HEK293 (cell line): Measurements from ENCODE around the gene ARHGAP1.
A peak's percentile ranks its signal among the peaks of the same experiment; 100 is the strongest.

Source experiments
- CTCF ChIA-PET: fragments of 350-600 bp; formaldehyde crosslinking; extraction: SDS; loops from one replicate; lab custom pipeline; 2021; ENCODE audit warnings: antibody characterized with exemption; lab: Yijun Ruan, JAX
- POLR2A ChIA-PET: fragments of 300-600 bp; formaldehyde crosslinking; extraction: SDS; loops from one replicate; lab custom pipeline; 2020; ENCODE audit warnings: antibody characterized with exemption, inconsistent platforms; lab: Yijun Ruan, JAX
- H3K27ac ChIP-seq: fragments of 200-500 bp; sonication (Bioruptor generic); 2 replicates; pipeline ENCODE4 v1.5.1; 2014; ENCODE audit warnings: low read depth, low read length, control low read depth, inconsistent platforms; ENCODE audit errors: extremely low read depth
- H3K36me3 ChIP-seq, 2 experiments: fragments of 200-500 bp in 1 of 2; sonication (Bioruptor generic) in 1 of 2; 1 replicate in 1 of 2; 2 replicates in 1 of 2; pipeline ENCODE4 v1.5.1; 2014 to 2017; ENCODE audit warnings: inconsistent platforms in 2 of 2, low read length in 2 of 2; ENCODE audit not compliant: control insufficient read depth in 2 of 2, insufficient read depth in 1 of 2
- H3K4me1 ChIP-seq: fragments of 200-500 bp; sonication (Bioruptor generic); 2 replicates; pipeline ENCODE4 v1.5.1; 2014; ENCODE audit warnings: mild to moderate bottlenecking, low read length, inconsistent platforms; ENCODE audit not compliant: control insufficient read depth, insufficient read depth
- H3K4me3 ChIP-seq: 2 replicates; pipeline ENCODE4 v1.5.1; 2011; ENCODE audit warnings: low read depth, mild to moderate bottlenecking, control low read depth, low read length, moderate library complexity
- H3K9me3 ChIP-seq: fragments of 200-500 bp; sonication (Bioruptor generic); 2 replicates; pipeline ENCODE4 v1.5.1; 2014; ENCODE audit warnings: low read depth, low read length, inconsistent platforms; ENCODE audit not compliant: control insufficient read depth, insufficient read depth
- EGR2 ChIP-seq: fragments of 450-650 bp; formaldehyde crosslinking; IDR thresholded peaks from 2 replicates; pipeline ENCODE4 v1.5.1; 2016; ENCODE audit warnings: low read depth, missing biosample characterization, missing genetic modification characterization
- GLIS1 ChIP-seq: fragments of 450-650 bp; formaldehyde crosslinking; IDR thresholded peaks from 2 replicates; pipeline ENCODE4 v1.5.1; 2016; ENCODE audit warnings: missing biosample characterization, missing genetic modification characterization
- GLIS2 ChIP-seq: fragments of 450-650 bp; formaldehyde crosslinking; IDR thresholded peaks from 2 replicates; pipeline ENCODE4 v1.5.1; 2016; ENCODE audit warnings: missing biosample characterization, missing genetic modification characterization
- HOXC10 ChIP-seq: sonication (generic); formaldehyde crosslinking; IDR thresholded peaks from 2 replicates; pipeline ENCODE4 v1.8.1; 2023; ENCODE audit warnings: mild to moderate bottlenecking, missing genetic modification reagents
- HOXD13 ChIP-seq: sonication (generic); formaldehyde crosslinking; IDR thresholded peaks from 2 replicates; pipeline ENCODE4 v1.8.0; 2022; ENCODE audit warnings: missing genetic modification reagents, borderline replicate concordance
- OVOL3 ChIP-seq: fragments of 450-650 bp; formaldehyde crosslinking; IDR thresholded peaks from 2 replicates; pipeline ENCODE4 v1.5.1; 2016; ENCODE audit warnings: missing biosample characterization, missing genetic modification characterization
- SP2 ChIP-seq: fragments of 450-650 bp; formaldehyde crosslinking; IDR thresholded peaks from 2 replicates; pipeline ENCODE4 v1.5.1; 2016; ENCODE audit warnings: missing biosample characterization, missing genetic modification characterization
- ZFHX2 ChIP-seq: fragments of 450-650 bp; formaldehyde crosslinking; conservative IDR thresholded peaks from 2 replicates; pipeline ENCODE4 v1.5.1; 2016; ENCODE audit warnings: missing biosample characterization, missing genetic modification characterization
- ZFP69B ChIP-seq: fragments of 450-650 bp; formaldehyde crosslinking; IDR thresholded peaks from 2 replicates; pipeline ENCODE4 v1.5.1; 2016; ENCODE audit warnings: missing biosample characterization, missing genetic modification characterization
- ZNF121 ChIP-seq: fragments of 450-650 bp; formaldehyde crosslinking; IDR thresholded peaks from 2 replicates; pipeline ENCODE4 v1.5.1; 2016; ENCODE audit warnings: missing biosample characterization, missing genetic modification characterization
- ZNF155 ChIP-seq: fragments of 450-650 bp; formaldehyde crosslinking; IDR thresholded peaks from 2 replicates; pipeline ENCODE4 v1.5.1; 2016; ENCODE audit warnings: missing biosample characterization, missing genetic modification characterization
- ZNF621 ChIP-seq: fragments of 450-650 bp; formaldehyde crosslinking; IDR thresholded peaks from 2 replicates; pipeline ENCODE4 v1.5.1; 2017; ENCODE audit warnings: missing biosample characterization, missing genetic modification characterization
- ZNF624 ChIP-seq: fragments of 450-650 bp; formaldehyde crosslinking; IDR thresholded peaks from 2 replicates; pipeline ENCODE4 v1.5.1; 2017; ENCODE audit warnings: missing biosample characterization, missing genetic modification characterization
- ZNF776 ChIP-seq: fragments of 450-650 bp; formaldehyde crosslinking; IDR thresholded peaks from 2 replicates; pipeline ENCODE4 v1.5.0; 2017; ENCODE audit warnings: missing biosample characterization, missing genetic modification characterization, borderline replicate concordance
- TF ChIP-seq, protein P1 (sequence below): fragments of 450-650 bp; formaldehyde crosslinking; IDR thresholded peaks from 2 replicates; pipeline ENCODE4 v1.5.1; 2016; ENCODE audit warnings: missing biosample characterization, missing genetic modification characterization
- TF ChIP-seq, protein P2 (sequence below): fragments of 450-650 bp; IDR thresholded peaks from 2 replicates; pipeline ENCODE4 v1.5.1; 2018; ENCODE audit warnings: missing biosample characterization, mild to moderate bottlenecking, missing genetic modification characterization
- TF ChIP-seq, protein P3 (sequence below): fragments of 450-650 bp; formaldehyde crosslinking; IDR thresholded peaks from 2 replicates; pipeline ENCODE4 v1.5.1; 2017; ENCODE audit warnings: missing biosample characterization, missing genetic modification characterization
- TF ChIP-seq, protein P4 (sequence below): fragments of 450-650 bp; formaldehyde crosslinking; IDR thresholded peaks from 2 replicates; pipeline ENCODE4 v1.5.1; 2016; ENCODE audit warnings: missing biosample characterization, missing genetic modification characterization

Gene ARHGAP1

DNA sequence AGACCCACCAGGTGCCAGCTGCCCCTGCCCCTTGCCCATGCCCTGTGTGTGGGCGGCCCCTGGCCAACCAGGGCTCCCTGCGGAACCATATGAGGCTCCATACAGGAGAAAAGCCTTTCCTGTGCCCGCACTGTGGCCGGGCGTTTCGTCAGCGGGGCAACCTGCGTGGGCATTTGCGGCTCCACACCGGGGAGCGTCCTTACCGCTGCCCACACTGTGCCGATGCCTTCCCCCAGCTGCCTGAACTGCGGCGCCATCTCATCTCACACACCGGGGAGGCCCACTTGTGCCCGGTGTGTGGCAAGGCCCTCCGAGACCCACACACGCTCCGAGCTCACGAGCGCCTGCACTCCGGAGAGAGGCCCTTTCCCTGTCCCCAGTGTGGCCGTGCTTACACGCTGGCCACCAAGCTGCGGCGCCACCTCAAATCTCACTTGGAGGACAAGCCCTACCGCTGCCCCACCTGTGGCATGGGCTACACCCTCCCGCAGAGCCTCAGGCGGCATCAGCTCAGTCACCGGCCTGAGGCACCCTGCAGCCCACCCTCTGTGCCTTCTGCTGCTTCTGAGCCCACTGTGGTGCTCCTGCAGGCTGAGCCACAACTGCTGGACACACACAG, 4.8 kb upstream of the ARHGAP1 start (continued):
- TF ChIP-seq ZNF155 (no peak), ZNF621 (tag by site-specific recombination) (no peak), ZNF776 (tag by site-specific recombination) (no peak), HOXD13 (CRISPR knock-in tag) (no peak)
- TF ChIP-seq, protein P1, sequence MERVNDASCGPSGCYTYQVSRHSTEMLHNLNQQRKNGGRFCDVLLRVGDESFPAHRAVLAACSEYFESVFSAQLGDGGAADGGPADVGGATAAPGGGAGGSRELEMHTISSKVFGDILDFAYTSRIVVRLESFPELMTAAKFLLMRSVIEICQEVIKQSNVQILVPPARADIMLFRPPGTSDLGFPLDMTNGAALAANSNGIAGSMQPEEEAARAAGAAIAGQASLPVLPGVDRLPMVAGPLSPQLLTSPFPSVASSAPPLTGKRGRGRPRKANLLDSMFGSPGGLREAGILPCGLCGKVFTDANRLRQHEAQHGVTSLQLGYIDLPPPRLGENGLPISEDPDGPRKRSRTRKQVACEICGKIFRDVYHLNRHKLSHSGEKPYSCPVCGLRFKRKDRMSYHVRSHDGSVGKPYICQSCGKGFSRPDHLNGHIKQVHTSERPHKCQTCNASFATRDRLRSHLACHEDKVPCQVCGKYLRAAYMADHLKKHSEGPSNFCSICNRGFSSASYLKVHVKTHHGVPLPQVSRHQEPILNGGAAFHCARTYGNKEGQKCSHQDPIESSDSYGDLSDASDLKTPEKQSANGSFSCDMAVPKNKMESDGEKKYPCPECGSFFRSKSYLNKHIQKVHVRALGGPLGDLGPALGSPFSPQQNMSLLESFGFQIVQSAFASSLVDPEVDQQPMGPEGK = no peak
- TF ChIP-seq, protein P2, sequence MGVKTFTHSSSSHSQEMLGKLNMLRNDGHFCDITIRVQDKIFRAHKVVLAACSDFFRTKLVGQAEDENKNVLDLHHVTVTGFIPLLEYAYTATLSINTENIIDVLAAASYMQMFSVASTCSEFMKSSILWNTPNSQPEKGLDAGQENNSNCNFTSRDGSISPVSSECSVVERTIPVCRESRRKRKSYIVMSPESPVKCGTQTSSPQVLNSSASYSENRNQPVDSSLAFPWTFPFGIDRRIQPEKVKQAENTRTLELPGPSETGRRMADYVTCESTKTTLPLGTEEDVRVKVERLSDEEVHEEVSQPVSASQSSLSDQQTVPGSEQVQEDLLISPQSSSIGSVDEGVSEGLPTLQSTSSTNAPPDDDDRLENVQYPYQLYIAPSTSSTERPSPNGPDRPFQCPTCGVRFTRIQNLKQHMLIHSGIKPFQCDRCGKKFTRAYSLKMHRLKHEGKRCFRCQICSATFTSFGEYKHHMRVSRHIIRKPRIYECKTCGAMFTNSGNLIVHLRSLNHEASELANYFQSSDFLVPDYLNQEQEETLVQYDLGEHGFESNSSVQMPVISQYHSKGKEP (tag by site-specific recombination) = no peak

DNA sequence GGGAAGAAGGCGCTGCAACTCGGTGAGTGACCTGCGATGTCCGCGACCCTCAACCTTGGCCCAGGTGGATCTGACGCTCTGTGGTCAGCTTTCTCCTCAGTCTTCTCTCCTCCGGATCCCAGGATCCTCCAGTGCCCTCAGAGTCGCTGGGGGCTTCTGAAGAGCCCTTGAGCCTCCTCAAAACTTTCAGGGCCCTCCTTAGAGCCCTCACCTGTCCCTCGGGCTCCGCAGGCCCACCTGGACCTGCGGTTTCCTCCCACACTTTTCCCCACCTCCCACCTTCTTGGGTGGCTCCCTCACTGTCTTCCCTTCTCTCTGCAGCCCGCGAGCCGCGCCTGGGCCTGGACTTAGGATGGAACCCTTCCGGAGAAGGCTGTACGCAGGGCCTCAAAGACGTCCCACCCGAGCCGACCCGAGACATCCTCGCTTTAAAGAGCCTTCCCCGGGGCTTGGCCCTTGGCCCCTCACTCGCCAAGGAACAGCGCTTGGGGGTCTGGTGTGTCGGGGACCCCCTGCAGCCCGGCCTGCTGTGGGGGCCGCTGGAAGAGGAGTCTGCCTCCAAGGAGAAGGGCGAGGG, 747 bp upstream of the ARHGAP1 start:
- ChIA-PET POLR2A (interaction anchor here (0.6 to 2.0 kb wide), 12 partner anchors 9 to 641 kb away, joined by 3 to 9 read pairs (median 4); partner anchors contain the start of genes AMBRA1 and ATG13), CTCF (interaction anchor here (0.9 kb wide), 1 partner anchor 334 kb away, joined by 3 read pairs; no protein-coding TSS in a partner anchor)
- Histone ChIP-seq H3K4me3 (peak overlapping the region; percentile 76), H3K4me1 (no peaks in the 10 kb centered on the region), H3K9me3 (no peaks in the 10 kb centered on the region), H3K27ac (peak overlapping the region; percentile 87), H3K36me3 (peaks cover 4 to 49% of the 10 kb centered on the region in 2 experiments; a peak in 2 of 3 replicates)
- TF ChIP-seq GLIS2 = peak; percentile 45
- TF ChIP-seq HOXC10 (CRISPR knock-in tag) = 0 out of 2 replicates have a peak, but pooled peaks have one; percentile 55
- TF ChIP-seq ZNF121 (tag by site-specific recombination) = no peak
- TF ChIP-seq, protein P3, sequence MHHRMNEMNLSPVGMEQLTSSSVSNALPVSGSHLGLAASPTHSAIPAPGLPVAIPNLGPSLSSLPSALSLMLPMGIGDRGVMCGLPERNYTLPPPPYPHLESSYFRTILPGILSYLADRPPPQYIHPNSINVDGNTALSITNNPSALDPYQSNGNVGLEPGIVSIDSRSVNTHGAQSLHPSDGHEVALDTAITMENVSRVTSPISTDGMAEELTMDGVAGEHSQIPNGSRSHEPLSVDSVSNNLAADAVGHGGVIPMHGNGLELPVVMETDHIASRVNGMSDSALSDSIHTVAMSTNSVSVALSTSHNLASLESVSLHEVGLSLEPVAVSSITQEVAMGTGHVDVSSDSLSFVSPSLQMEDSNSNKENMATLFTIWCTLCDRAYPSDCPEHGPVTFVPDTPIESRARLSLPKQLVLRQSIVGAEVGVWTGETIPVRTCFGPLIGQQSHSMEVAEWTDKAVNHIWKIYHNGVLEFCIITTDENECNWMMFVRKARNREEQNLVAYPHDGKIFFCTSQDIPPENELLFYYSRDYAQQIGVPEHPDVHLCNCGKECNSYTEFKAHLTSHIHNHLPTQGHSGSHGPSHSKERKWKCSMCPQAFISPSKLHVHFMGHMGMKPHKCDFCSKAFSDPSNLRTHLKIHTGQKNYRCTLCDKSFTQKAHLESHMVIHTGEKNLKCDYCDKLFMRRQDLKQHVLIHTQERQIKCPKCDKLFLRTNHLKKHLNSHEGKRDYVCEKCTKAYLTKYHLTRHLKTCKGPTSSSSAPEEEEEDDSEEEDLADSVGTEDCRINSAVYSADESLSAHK (tag by site-specific recombination) = 0 out of 2 replicates have a peak, but pooled peaks have one; percentile 3
- TF ChIP-seq GLIS1 (tag by site-specific recombination) = peak; percentile 26; the same call in 1 of the 2 replicates

DNA sequence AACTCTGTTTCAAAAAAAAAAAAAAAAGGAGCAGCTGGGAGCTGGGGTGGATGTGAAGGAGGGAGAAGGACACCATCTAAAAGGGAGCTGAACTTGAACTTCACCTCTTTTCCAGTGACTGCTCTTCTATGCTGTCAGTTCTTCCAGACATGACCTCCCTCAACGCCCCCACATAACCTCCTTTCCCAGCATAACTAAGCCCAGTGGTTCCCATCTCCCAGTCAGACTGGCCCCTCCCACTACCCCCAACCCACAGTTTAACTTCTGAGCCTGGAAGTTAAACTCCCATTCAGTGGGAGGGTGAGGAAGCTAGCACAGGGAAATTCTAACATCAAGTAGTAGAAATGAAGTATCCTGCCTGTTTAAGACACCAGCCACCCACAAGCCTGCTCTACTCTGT, 1.8 kb downstream of the ARHGAP1 start:
- TF ChIP-seq ZFHX2 (peak; percentile 86), ZNF624 (tag by site-specific recombination) (no peak), SP2 (peak; percentile 20; the same call in 1 of the 2 replicates), OVOL3 (no peak), GLIS2 (0 out of 2 replicates have a peak, but pooled peaks have one; percentile 27), EGR2 (peak; percentile 86), ZFP69B (tag by site-specific recombination) (no peak)
- TF ChIP-seq, protein P4, sequence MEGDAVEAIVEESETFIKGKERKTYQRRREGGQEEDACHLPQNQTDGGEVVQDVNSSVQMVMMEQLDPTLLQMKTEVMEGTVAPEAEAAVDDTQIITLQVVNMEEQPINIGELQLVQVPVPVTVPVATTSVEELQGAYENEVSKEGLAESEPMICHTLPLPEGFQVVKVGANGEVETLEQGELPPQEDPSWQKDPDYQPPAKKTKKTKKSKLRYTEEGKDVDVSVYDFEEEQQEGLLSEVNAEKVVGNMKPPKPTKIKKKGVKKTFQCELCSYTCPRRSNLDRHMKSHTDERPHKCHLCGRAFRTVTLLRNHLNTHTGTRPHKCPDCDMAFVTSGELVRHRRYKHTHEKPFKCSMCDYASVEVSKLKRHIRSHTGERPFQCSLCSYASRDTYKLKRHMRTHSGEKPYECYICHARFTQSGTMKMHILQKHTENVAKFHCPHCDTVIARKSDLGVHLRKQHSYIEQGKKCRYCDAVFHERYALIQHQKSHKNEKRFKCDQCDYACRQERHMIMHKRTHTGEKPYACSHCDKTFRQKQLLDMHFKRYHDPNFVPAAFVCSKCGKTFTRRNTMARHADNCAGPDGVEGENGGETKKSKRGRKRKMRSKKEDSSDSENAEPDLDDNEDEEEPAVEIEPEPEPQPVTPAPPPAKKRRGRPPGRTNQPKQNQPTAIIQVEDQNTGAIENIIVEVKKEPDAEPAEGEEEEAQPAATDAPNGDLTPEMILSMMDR = no peak
- TF ChIP-seq, all 188 proteins: peak for 4
- POLR2A ChIA-PET = no interaction called here
- Histone ChIP-seq H3K4me3 (no peak overlapping the region), H3K4me1 (no peaks in the 10 kb centered on the region), H3K36me3 (peaks cover 4 to 48% of the 10 kb centered on the region in 2 experiments; a peak in 2 of 3 replicates), H3K9me3 (no peaks in the 10 kb centered on the region), H3K27ac (no peak overlapping the region)
- CTCF ChIA-PET = interaction anchor here (0.6 to 0.8 kb wide), 3 partner anchors 96 to 331 kb away, joined by 3 to 7 read pairs (median 4); no protein-coding TSS in a partner anchor
